GM12801 (cell line): ENCODE data around the gene CRELD2.

ENCODE experiments used
- TF ChIP-seq, protein P1 (sequence below): IDR thresholded peaks from one replicate; pipeline ENCODE4 v1.5.1; 2011; ENCODE audit warnings: control low read depth; ENCODE audit not compliant: insufficient read length; ENCODE audit errors: extremely low read depth

Gene CRELD2

DNA sequence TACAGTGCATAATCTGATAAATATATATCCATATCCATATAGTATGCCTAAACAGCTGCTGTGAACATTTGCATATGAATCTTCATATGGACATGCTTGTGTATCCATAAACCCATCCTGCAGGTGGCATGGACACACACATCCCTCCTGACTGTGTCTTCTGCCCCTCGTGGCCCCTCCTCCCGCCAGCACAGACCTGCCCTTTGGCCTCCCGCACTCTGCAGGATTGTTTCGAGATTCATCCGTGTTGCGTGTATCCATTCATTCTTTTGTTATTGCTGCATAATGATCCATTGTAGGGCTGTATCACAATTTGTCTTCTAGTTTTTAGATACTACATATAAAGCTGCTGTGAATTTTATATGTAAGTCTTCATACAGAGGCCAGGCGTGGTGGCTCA is 40.8 kb upstream of the CRELD2 start:
- TF ChIP-seq, protein P1, sequence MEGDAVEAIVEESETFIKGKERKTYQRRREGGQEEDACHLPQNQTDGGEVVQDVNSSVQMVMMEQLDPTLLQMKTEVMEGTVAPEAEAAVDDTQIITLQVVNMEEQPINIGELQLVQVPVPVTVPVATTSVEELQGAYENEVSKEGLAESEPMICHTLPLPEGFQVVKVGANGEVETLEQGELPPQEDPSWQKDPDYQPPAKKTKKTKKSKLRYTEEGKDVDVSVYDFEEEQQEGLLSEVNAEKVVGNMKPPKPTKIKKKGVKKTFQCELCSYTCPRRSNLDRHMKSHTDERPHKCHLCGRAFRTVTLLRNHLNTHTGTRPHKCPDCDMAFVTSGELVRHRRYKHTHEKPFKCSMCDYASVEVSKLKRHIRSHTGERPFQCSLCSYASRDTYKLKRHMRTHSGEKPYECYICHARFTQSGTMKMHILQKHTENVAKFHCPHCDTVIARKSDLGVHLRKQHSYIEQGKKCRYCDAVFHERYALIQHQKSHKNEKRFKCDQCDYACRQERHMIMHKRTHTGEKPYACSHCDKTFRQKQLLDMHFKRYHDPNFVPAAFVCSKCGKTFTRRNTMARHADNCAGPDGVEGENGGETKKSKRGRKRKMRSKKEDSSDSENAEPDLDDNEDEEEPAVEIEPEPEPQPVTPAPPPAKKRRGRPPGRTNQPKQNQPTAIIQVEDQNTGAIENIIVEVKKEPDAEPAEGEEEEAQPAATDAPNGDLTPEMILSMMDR, result no peak

DNA sequence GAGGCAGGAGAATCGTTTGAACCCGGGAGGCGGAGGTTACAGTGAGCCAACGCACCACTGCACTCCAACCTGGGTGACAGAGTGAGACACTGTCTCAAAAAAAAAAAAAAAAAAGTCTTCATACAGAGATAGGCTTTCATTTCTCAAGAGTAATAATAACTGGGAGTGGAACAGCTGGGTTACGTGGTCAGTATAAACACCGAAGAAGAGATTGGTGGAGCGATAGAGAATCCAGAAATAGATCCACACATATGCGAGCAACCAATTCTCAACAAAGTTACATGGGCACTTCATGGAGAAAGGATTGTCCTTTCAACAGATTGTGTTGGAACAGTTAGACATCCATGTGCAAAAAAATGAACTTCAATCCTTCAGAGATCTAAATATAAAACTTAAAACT is 40.2 kb upstream of the CRELD2 start:
- TF ChIP-seq, protein P1, result no peak

DNA sequence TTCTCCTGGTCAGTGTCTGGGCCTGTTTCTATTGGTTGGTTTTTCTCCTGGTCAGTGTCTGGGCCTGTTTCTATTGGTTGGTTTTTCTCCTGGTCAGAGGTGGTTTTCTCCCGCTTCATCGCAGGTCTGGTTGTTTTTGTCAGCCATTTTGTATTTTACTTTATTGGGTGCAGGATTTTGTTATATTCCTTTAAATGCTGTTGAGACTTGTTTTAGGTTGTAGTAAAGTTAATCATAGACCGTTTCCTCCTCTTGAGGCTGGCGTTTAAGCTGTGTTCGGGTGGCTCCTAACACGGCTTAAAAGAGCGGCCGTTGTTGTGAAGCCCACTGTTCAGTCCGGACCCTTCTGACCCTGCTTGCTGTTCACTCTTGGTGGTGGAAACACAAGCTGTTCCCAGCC is 38.6 kb upstream of the CRELD2 start:
- TF ChIP-seq, protein P1, result no peak

DNA sequence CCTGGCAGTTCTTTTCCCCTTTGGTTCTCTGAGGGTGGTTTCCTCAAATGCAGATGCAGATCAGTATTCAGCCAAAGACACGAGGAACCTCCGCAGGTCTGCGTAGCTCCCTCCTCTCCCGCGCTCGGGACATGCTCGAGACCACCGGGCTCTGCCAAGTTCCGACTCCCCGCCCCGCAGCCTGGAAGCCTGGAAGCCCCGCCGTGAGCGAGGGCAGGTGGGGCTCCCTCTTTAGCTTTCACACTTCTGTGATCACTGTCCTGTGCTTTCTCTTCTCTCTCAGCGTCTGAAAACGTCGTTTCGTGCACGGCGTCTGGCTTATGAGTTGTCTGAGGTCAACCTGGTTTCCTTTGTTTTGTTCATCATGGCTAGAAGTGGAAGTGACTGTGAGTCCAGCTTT is 38.2 kb upstream of the CRELD2 start:
- TF ChIP-seq, protein P1, result no peak

DNA sequence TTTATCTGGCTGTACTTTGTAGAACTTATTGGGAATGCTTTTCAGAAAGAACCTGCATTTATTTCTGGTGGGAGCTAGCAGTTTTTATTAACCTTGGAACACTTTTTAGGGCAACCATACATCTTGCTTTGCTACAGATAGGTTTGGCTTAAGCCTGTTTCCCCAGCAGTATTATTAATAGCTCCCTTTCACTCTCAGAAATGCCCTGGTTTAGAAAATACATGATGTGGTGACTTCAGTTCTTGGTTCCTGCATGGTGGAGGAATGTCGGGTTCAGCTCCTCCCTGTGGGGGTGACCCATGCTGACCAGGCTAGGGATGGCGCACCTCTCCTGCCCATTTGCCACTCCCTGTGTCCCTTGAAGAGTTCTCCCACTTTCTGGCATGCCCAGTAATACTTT is 36.6 kb upstream of the CRELD2 start:
- TF ChIP-seq, protein P1, result no peak

DNA sequence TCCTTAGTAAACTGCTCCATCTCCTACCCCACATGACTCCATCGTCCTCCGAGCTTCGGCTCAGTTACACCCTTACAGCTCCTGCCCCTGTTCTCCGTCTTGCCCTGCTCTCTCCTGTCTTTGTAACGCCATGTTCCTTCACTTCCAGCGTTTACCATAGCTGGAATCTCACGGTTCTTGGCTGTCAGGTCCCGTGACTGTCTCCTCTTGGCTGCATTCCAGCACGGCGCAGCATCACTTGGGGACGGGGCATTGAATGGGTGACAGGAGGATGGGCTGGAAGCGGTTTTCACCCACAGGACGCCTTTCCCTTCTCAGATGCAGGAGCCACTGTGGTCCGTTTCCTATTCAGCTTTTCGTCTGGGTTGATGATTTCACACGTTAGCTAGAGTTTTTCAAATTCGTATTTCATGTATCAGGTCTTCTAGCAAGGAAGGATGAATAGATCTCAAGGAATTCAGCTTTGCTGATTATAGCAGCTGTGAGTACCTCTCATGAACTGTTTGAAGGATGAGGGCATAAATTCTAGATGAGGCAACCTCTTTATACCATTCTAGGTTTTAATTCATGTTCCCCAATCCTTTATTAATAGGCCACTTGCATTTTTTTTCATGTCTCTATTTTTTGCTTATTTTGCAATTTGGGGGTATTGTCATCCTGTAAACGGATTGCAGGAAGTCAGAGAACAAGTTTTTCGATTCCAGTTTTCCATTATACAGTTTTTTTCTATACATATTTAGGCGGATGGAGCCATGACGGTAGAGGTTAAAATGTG is 35.7 kb upstream of the CRELD2 start:
- TF ChIP-seq, protein P1, result no peak

DNA sequence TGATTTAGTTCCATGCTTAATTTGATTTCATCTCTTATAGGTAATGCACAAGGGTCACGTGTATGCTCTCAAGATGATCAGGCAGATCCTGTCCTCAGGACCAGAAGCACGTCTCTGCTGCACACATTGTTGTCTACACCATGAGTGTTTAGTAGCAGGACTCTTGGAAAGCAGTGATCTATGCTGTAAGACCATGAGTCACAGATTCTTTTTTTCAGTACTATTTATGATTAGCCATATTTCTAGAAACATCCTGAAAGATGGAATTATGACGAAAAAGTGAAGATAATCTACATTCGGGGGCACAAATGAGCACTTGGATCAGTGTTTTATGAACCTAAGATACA is 35.2 kb upstream of the CRELD2 start:
- TF ChIP-seq, protein P1, result no peak
